GM23338 (cell line): ENCODE data around the gene HDHD3. TPM values are rescaled to one million over a fixed set of nuclear protein-coding genes. Genes with fewer than 3 reads are reported as not detected.

Experiments used
- ATAC-seq: fragments of 200-7000 bp; cut with Tn5 transposase; 3 replicates; pipeline ENCODE4 v1.9.1; 2020
- DNase-seq: peaks from one replicate; pipeline ENCODE4 v3.0.0-alpha.2; 2015; ENCODE audit warnings: low spot score
- H2AFZ ChIP-seq: fragments of 200-600 bp; sonication (generic); 2 replicates; pipeline ENCODE4 v1.8.0; 2016; ENCODE audit warnings: antibody characterized with exemption, mild to moderate bottlenecking, moderate library complexity
- H3F3A ChIP-seq: fragments of 200-600 bp; sonication (generic); replicated peaks from 2 replicates; pipeline ENCODE4 v1.8.0; 2017; ENCODE audit warnings: antibody characterized with exemption, mixed run types, low read depth
- H3K27ac ChIP-seq: fragments of 200-600 bp; sonication (generic); 2 replicates; pipeline ENCODE4 v1.6.1; 2016; ENCODE audit warnings: low read depth
- H3K27me3 ChIP-seq: fragments of 200-600 bp; sonication (generic); 2 replicates; pipeline ENCODE4 v1.8.0; 2016; ENCODE audit warnings: mild to moderate bottlenecking, mixed run types, moderate library complexity; ENCODE audit not compliant: insufficient read depth
- H3K36me3 ChIP-seq: fragments of 200-600 bp; sonication (generic); 2 replicates; pipeline ENCODE4 v1.8.0; 2016; ENCODE audit warnings: mild to moderate bottlenecking; ENCODE audit not compliant: insufficient read depth
- H3K4me1 ChIP-seq: fragments of 200-600 bp; sonication (generic); 2 replicates; pipeline ENCODE4 v1.8.0; 2016; ENCODE audit warnings: mild to moderate bottlenecking, moderate library complexity; ENCODE audit not compliant: insufficient read depth
- H3K4me2 ChIP-seq: fragments of 200-600 bp; sonication (generic); 2 replicates; pipeline ENCODE4 v1.7.1; 2017; ENCODE audit warnings: mixed run types
- H3K4me3 ChIP-seq: fragments of 200-600 bp; sonication (generic); 2 replicates; pipeline ENCODE4 v1.6.1; 2016; ENCODE audit warnings: mixed run types
- H3K79me2 ChIP-seq: fragments of 200-600 bp; sonication (generic); replicated peaks from 2 replicates; pipeline ENCODE4 v1.8.0; 2017; ENCODE audit warnings: mild to moderate bottlenecking; ENCODE audit not compliant: insufficient read depth
- H3K9me2 ChIP-seq: fragments of 200-600 bp; sonication (generic); 2 replicates; pipeline ENCODE4 v1.8.0; 2017; ENCODE audit not compliant: insufficient read depth
- H4K20me1 ChIP-seq: fragments of 200-600 bp; sonication (generic); replicated peaks from 2 replicates; pipeline ENCODE4 v1.8.0; 2017; ENCODE audit warnings: mild to moderate bottlenecking; ENCODE audit not compliant: insufficient read depth
- H3K27ac Mint-ChIP-seq: 2 replicates; pipeline ENCODE4 v1.8.0; 2020; ENCODE audit warnings: inconsistent platforms, mild to moderate bottlenecking, moderate library complexity, mixed read lengths
- H3K27me3 Mint-ChIP-seq: 3 replicates; pipeline ENCODE4 v1.8.0; 2022; ENCODE audit warnings: low read depth, mild to moderate bottlenecking, moderate library complexity, mixed read lengths, inconsistent platforms; ENCODE audit not compliant: insufficient read depth, poor library complexity
- H3K36me3 Mint-ChIP-seq: 3 replicates; pipeline ENCODE4 v1.8.0; 2021; ENCODE audit warnings: low read depth, mild to moderate bottlenecking, inconsistent platforms, moderate library complexity, mixed read lengths
- H3K4me1 Mint-ChIP-seq: 3 replicates; pipeline ENCODE4 v1.8.0; 2020; ENCODE audit warnings: mild to moderate bottlenecking, inconsistent platforms, mixed read lengths
- H3K4me3 Mint-ChIP-seq: 3 replicates; pipeline ENCODE4 v1.8.0; 2021; ENCODE audit warnings: moderate library complexity, mild to moderate bottlenecking, inconsistent platforms, mixed read lengths
- H3K9me3 Mint-ChIP-seq: 3 replicates; pipeline ENCODE4 v1.8.0; 2020; ENCODE audit warnings: moderate library complexity, mild to moderate bottlenecking, inconsistent platforms, mixed read lengths
- CREB1 ChIP-seq: fragments of 250-450 bp; sonication (Bioruptor Pico); IDR thresholded peaks from 2 replicates; pipeline ENCODE4 v1.5.0; 2020; ENCODE audit warnings: low read depth, mild to moderate bottlenecking, moderate library complexity
- CTCF ChIP-seq, 2 experiments: fragments of 200-600 bp in 1 of 2; sonication (generic) in 1 of 2; conservative IDR thresholded peaks; 2 replicates each; pipeline versions ENCODE4 v1.5.1 to v1.6.1; 2016 to 2017; ENCODE audit warnings: antibody characterized with exemption in 2 of 2, low read depth in 2 of 2, mild to moderate bottlenecking in 2 of 2, moderate library complexity in 1 of 2
- ETS1 ChIP-seq: IDR thresholded peaks from 2 replicates; pipeline ENCODE4 v1.6.1; 2016; ENCODE audit warnings: antibody characterized with exemption
- EZH2 ChIP-seq: fragments of 200-600 bp; sonication (generic); IDR thresholded peaks from one replicate; pipeline ENCODE4 v1.8.0; 2017; ENCODE audit warnings: antibody characterized with exemption, mild to moderate bottlenecking, low read depth; ENCODE audit not compliant: unreplicated experiment
- EZH2phosphoT487 ChIP-seq: fragments of 200-600 bp; sonication (generic); IDR thresholded peaks from one replicate; pipeline ENCODE4 v1.8.1; 2018; ENCODE audit warnings: antibody characterized with exemption; ENCODE audit not compliant: unreplicated experiment
- JUNB ChIP-seq: IDR thresholded peaks from one replicate; pipeline ENCODE4 v1.6.1; 2016; ENCODE audit warnings: antibody characterized with exemption; ENCODE audit not compliant: unreplicated experiment
- POLR2AphosphoS5 ChIP-seq: IDR thresholded peaks from 2 replicates; pipeline ENCODE4 v1.6.1; 2016; ENCODE audit warnings: antibody characterized with exemption, low read depth
- REST ChIP-seq: IDR thresholded peaks from one replicate; pipeline ENCODE4 v1.6.1; 2018; ENCODE audit warnings: antibody characterized with exemption; ENCODE audit not compliant: unreplicated experiment
- STAT1 ChIP-seq: IDR thresholded peaks from one replicate; pipeline ENCODE4 v1.6.1; 2016; ENCODE audit warnings: antibody characterized with exemption; ENCODE audit not compliant: unreplicated experiment
- ZNF114 ChIP-seq: fragments of 250-450 bp; sonication (Bioruptor Pico); IDR thresholded peaks from 2 replicates; pipeline ENCODE4 v1.5.0; 2020; ENCODE audit warnings: mild to moderate bottlenecking, moderate library complexity
- ZNF331 ChIP-seq: fragments of 250-450 bp; sonication (Bioruptor Pico); IDR thresholded peaks from 2 replicates; pipeline ENCODE4 v1.5.0; 2020; ENCODE audit warnings: low read depth, mild to moderate bottlenecking, moderate library complexity
- polyA plus RNA-seq: library from polyadenylated mRNA; unstranded; fragments of >200 nt; fragmentation: Nextera tagmentation; extraction: Ambion mirVana; gene quantifications from 2 replicates; pipeline ENCODE4 v1.2.1, GENCODE V29; 2016
- total RNA-seq: library from RNA; depleted of rRNA; stranded (reverse); fragments of >200 nt; shearing (Covaris generic); gene quantifications from 2 replicates; pipeline ENCODE4 v1.2.3, GENCODE V29; 2014

The HDHD3 gene
- total and polyA plus RNA-seq, 2 experiments from 2014 or later: 9.5 to 17.7 TPM

- TF ChIP-seq REST: no peak
- no peak for TF ChIP-seq STAT1
- TF ChIP-seq EZH2phosphoT487: no peak
These were observed 20.0 kb downstream of the HDHD3 start (continued) for GRCh38 chr9:113356686-113357292.

- Histone ChIP-seq H3K27ac (no peak overlapping the region), H3F3A (no peaks in the 10 kb centered on the region), H3K79me2 (no peaks in the 10 kb centered on the region), H3K4me3 (no peak overlapping the region), H2AFZ (no peak overlapping the region), H3K4me2 (no peak overlapping the region), H3K27me3 (peaks cover 8% of the 10 kb centered on the region; the same call in 1 of the 2 replicates), H3K9me2 (peaks cover 2% of the 10 kb centered on the region; the same call in 1 of the 2 replicates), H3K36me3 (no peaks in the 10 kb centered on the region), H3K4me1 (peaks cover 14% of the 10 kb centered on the region; the same call in 1 of the 2 replicates), H4K20me1 (no peaks in the 10 kb centered on the region)
- no peaks in the 10 kb centered on the region for H3K9me3 Mint-ChIP-seq
- H3K27me3 Mint-ChIP-seq: peaks cover 9% of the 10 kb centered on the region
- no peak overlapping the region for H3K27ac Mint-ChIP-seq
- TF ChIP-seq CREB1 (CRISPR knock-in tag) (no peak), CTCF (conservative IDR thresholded peaks at IDR 0.05; ENCODE audit: low read depth in 2 of 2) (peak; percentile 48 to 58)
- ATAC-seq (peak; percentile 72), DNase-seq (peak; percentile 61)
- H3K4me1 Mint-ChIP-seq: peaks cover 13% of the 10 kb centered on the region
- H3K36me3 Mint-ChIP-seq: no peaks in the 10 kb centered on the region
- H3K4me3 Mint-ChIP-seq: no peak overlapping the region
These were observed 21.7 kb downstream of the HDHD3 start for GRCh38 chr9:113355040-113355596.

GRCh38 chr9:113352411-113352810 lies 24.4 kb downstream of the HDHD3 start:
- Histone ChIP-seq H3K4me1 (peaks cover 16% of the 10 kb centered on the region; the same call in 1 of the 2 replicates), H3K9me2 (peaks cover 2% of the 10 kb centered on the region; the same call in 1 of the 2 replicates), H4K20me1 (no peaks in the 10 kb centered on the region), H3K4me2 (no peak overlapping the region), H3K27me3 (peaks cover 26% of the 10 kb centered on the region), H3K36me3 (no peaks in the 10 kb centered on the region), H2AFZ (no peak overlapping the region), H3F3A (no peaks in the 10 kb centered on the region), H3K27ac (no peak overlapping the region), H3K79me2 (no peaks in the 10 kb centered on the region), H3K4me3 (no peak overlapping the region)
- ATAC-seq (no peak), DNase-seq (no peak)
- no peak overlapping the region for H3K27ac Mint-ChIP-seq
- no peak overlapping the region for H3K4me3 Mint-ChIP-seq
- H3K27me3 Mint-ChIP-seq: peaks cover 15% of the 10 kb centered on the region
- H3K9me3 Mint-ChIP-seq: no peaks in the 10 kb centered on the region
- H3K4me1 Mint-ChIP-seq: peaks cover 16% of the 10 kb centered on the region
- no peaks in the 10 kb centered on the region for H3K36me3 Mint-ChIP-seq
- TF ChIP-seq JUNB: no peak
- no peak for TF ChIP-seq ETS1
- TF ChIP-seq EZH2: no peak
- TF ChIP-seq ZNF331 (CRISPR knock-in tag): no peak
- no peak for TF ChIP-seq REST
- no peak for TF ChIP-seq STAT1
- no peak for TF ChIP-seq POLR2AphosphoS5
- no peak for TF ChIP-seq ZNF114 (CRISPR knock-in tag)
